SK-N-SH treated with all-trans-retinoic acid at 6 μM for 48 hours (cell line): ENCODE results near the gene GPATCH2.

ENCODE experiments used
- ATAC-seq: fragments of 200-7000 bp; cut with Tn5 transposase; 3 replicates; pipeline ENCODE4 v1.9.1; 2020; ENCODE audit warnings: mild to moderate bottlenecking, moderate library complexity
- ARNTL ChIP-seq: fragments of 450-650 bp; formaldehyde crosslinking; IDR thresholded peaks from 2 replicates; pipeline ENCODE4 v1.5.0; 2020; ENCODE audit warnings: low read depth, mild to moderate bottlenecking, moderate library complexity, borderline replicate concordance
- BACH2 ChIP-seq: fragments of 250-450 bp; sonication (Bioruptor Pico); IDR thresholded peaks from 2 replicates; pipeline ENCODE4 v1.9.0; 2021; ENCODE audit warnings: mild to moderate bottlenecking, borderline replicate concordance
- CREB5 ChIP-seq: fragments of 250-450 bp; sonication (Bioruptor Pico); IDR thresholded peaks from 2 replicates; pipeline ENCODE4 v1.5.1; 2020; ENCODE audit warnings: low read depth, mild to moderate bottlenecking, moderate library complexity
- CSRNP3 ChIP-seq: fragments of 250-450 bp; sonication (Bioruptor Pico); IDR thresholded peaks from 2 replicates; pipeline ENCODE4 v1.5.1; 2021; ENCODE audit warnings: mild to moderate bottlenecking, moderate library complexity
- ESRRG ChIP-seq: fragments of 250-450 bp; sonication (Bioruptor Pico); IDR thresholded peaks from 2 replicates; pipeline ENCODE4 v1.6.1; 2021; ENCODE audit warnings: mild to moderate bottlenecking
- GLIS3 ChIP-seq: fragments of 250-450 bp; sonication (Bioruptor Pico); IDR thresholded peaks from 2 replicates; pipeline ENCODE4 v1.5.0; 2020; ENCODE audit warnings: mild to moderate bottlenecking, moderate library complexity
- ISL1 ChIP-seq: fragments of 250-450 bp; sonication (Bioruptor Pico); IDR thresholded peaks from 2 replicates; pipeline ENCODE4 v2.1.2; 2022; ENCODE audit warnings: mild to moderate bottlenecking, moderate library complexity
- OSR1 ChIP-seq: fragments of 250-450 bp; sonication (Bioruptor Pico); IDR thresholded peaks from 2 replicates; pipeline ENCODE4 v1.8.0; 2022; ENCODE audit warnings: moderate library complexity, mild to moderate bottlenecking, inconsistent platforms
- PATZ1 ChIP-seq: fragments of 250-450 bp; sonication (Bioruptor Pico); IDR thresholded peaks from 2 replicates; pipeline ENCODE4 v1.8.0; 2020; ENCODE audit warnings: mild to moderate bottlenecking, moderate library complexity, borderline replicate concordance
- POU6F1 ChIP-seq: fragments of 250-450 bp; sonication (Bioruptor Pico); IDR thresholded peaks from 2 replicates; pipeline ENCODE4 v1.8.0; 2021; ENCODE audit warnings: low read depth, mild to moderate bottlenecking, moderate library complexity, borderline replicate concordance
- PPARA ChIP-seq: fragments of 250-450 bp; sonication (Bioruptor Pico); IDR thresholded peaks from 2 replicates; pipeline ENCODE4 v1.5.0; 2020; ENCODE audit warnings: mild to moderate bottlenecking, borderline replicate concordance
- RARB ChIP-seq: fragments of 250-450 bp; sonication (Bioruptor Pico); IDR thresholded peaks from 2 replicates; pipeline ENCODE4 v1.8.0; 2021; ENCODE audit warnings: mild to moderate bottlenecking, moderate library complexity
- SNAI2 ChIP-seq: fragments of 250-450 bp; sonication (Bioruptor Pico); IDR thresholded peaks from 2 replicates; pipeline ENCODE4 v1.5.0; 2020; ENCODE audit warnings: mild to moderate bottlenecking, moderate library complexity
- TCF4 ChIP-seq: fragments of 250-450 bp; sonication (Bioruptor Pico); IDR thresholded peaks from 2 replicates; pipeline ENCODE4 v1.8.0; 2021; ENCODE audit warnings: mild to moderate bottlenecking, moderate library complexity, borderline replicate concordance
- TOX ChIP-seq: fragments of 250-450 bp; sonication (Bioruptor Pico); IDR thresholded peaks from 2 replicates; pipeline ENCODE4 v1.8.0; 2021; ENCODE audit warnings: mild to moderate bottlenecking, moderate library complexity, borderline replicate concordance
- TSHZ2 ChIP-seq: fragments of 250-450 bp; sonication (Bioruptor Pico); IDR thresholded peaks from 2 replicates; pipeline ENCODE4 v1.5.0; 2020; ENCODE audit warnings: mild to moderate bottlenecking, moderate library complexity
- ZFP3 ChIP-seq: fragments of 250-450 bp; sonication (Bioruptor Pico); IDR thresholded peaks from 2 replicates; pipeline ENCODE4 v1.5.0; 2020; ENCODE audit warnings: mild to moderate bottlenecking, moderate library complexity
- ZFP30 ChIP-seq: fragments of 450-650 bp; formaldehyde crosslinking; IDR thresholded peaks from 2 replicates; pipeline ENCODE4 v1.5.0; 2022; ENCODE audit warnings: mild to moderate bottlenecking, moderate library complexity
- ZNF8 ChIP-seq: fragments of 450-650 bp; formaldehyde crosslinking; IDR thresholded peaks from 2 replicates; pipeline ENCODE4 v1.5.0; 2020; ENCODE audit warnings: mild to moderate bottlenecking, moderate library complexity

The GPATCH2 gene

GRCh38 chr1:217627431-217627830 lies 3.5 kb downstream of the GPATCH2 start:
- no peak for TF ChIP-seq OSR1 (CRISPR knock-in tag)
- no peak for TF ChIP-seq RARB (CRISPR knock-in tag)
- TF ChIP-seq ZNF8 (CRISPR knock-in tag), result no peak
- no peak for TF ChIP-seq ZFP30 (CRISPR knock-in tag)
- TF ChIP-seq ARNTL (CRISPR knock-in tag), result no peak
- TF ChIP-seq PPARA (CRISPR knock-in tag), result no peak
- TF ChIP-seq CSRNP3, result no peak
- no peak for TF ChIP-seq POU6F1
- TF ChIP-seq ESRRG (CRISPR knock-in tag), result no peak
- no peak for TF ChIP-seq ISL1 (CRISPR knock-in tag)
- TF ChIP-seq, all 23 proteins: peak for 0
- ATAC-seq, result no peak

- ATAC-seq, result no peak
- no peak for TF ChIP-seq BACH2 (CRISPR knock-in tag)
- no peak for TF ChIP-seq TCF4 (CRISPR knock-in tag)
- TF ChIP-seq PPARA (CRISPR knock-in tag), result no peak
- TF ChIP-seq ZFP30 (CRISPR knock-in tag), result no peak
- no peak for TF ChIP-seq TSHZ2 (CRISPR knock-in tag)
- no peak for TF ChIP-seq POU6F1
- no peak for TF ChIP-seq CSRNP3
- TF ChIP-seq GLIS3 (CRISPR knock-in tag), result no peak
- TF ChIP-seq ARNTL (CRISPR knock-in tag), result no peak
- no peak for TF ChIP-seq CREB5
- TF ChIP-seq TOX (CRISPR knock-in tag), result no peak
- no peak for TF ChIP-seq SNAI2
- TF ChIP-seq PATZ1 (CRISPR knock-in tag), result no peak
- no peak for TF ChIP-seq ZFP3 (CRISPR knock-in tag)
- no peak for TF ChIP-seq RARB (CRISPR knock-in tag)
- TF ChIP-seq OSR1 (CRISPR knock-in tag), result no peak
- no peak for TF ChIP-seq ESRRG (CRISPR knock-in tag)
Measured at GRCh38 chr1:217626321-217626720, 4.6 kb downstream of the GPATCH2 start.
